CD14-positive monocyte (primary cell): ENCODE data around the gene SLMAP. TPM values are rescaled to one million over a fixed set of nuclear protein-coding genes. Genes with fewer than 3 reads are reported as not detected.

Source experiments
- DNase-seq, 3 donors: peaks; one replicate each; pipeline ENCODE4 v3.0.0-alpha.2; 2011 to 2022
- H2AFZ ChIP-seq: 2 replicates; pipeline ENCODE4 v1.6.0; 2012; ENCODE audit warnings: mild to moderate bottlenecking, low read depth, low read length, inconsistent platforms; ENCODE audit not compliant: insufficient read depth, poor library complexity, severe bottlenecking
- H3K27ac ChIP-seq, 2 donors: 1 replicate in 1 of 2; 2 replicates in 1 of 2; pipeline ENCODE4 v1.5.1; 2012 to 2013; ENCODE audit warnings: low read length in 2 of 2, control low read depth in 1 of 2, inconsistent platforms in 1 of 2, low read depth in 1 of 2, mild to moderate bottlenecking in 1 of 2
- H3K27me3 ChIP-seq, 2 donors: one replicate each; pipeline versions ENCODE4 v1.6.0 to v1.6.1; 2011 to 2013; ENCODE audit warnings: low read length in 2 of 2; ENCODE audit not compliant: control insufficient read depth in 2 of 2, insufficient read depth in 2 of 2
- H3K36me3 ChIP-seq, 2 donors: replicated peaks in 1 of 2; 1 replicate in 1 of 2; 2 replicates in 1 of 2; pipeline versions ENCODE4 v1.5.1 to v1.6.1; 2012 to 2013; ENCODE audit warnings: low read length in 2 of 2, control low read depth in 1 of 2, inconsistent platforms in 1 of 2, mild to moderate bottlenecking in 1 of 2; ENCODE audit not compliant: insufficient read depth in 2 of 2, control insufficient read depth in 1 of 2
- H3K4me1 ChIP-seq, 2 donors: 1 replicate in 1 of 2; 2 replicates in 1 of 2; pipeline versions ENCODE4 v1.5.1 to v1.6.1; 2012 to 2013; ENCODE audit warnings: low read length in 2 of 2, control low read depth in 1 of 2, inconsistent platforms in 1 of 2, mild to moderate bottlenecking in 1 of 2, moderate library complexity in 1 of 2; ENCODE audit not compliant: insufficient read depth in 2 of 2, control insufficient read depth in 1 of 2
- H3K4me2 ChIP-seq: replicated peaks from 2 replicates; pipeline ENCODE3; 2012; ENCODE audit warnings: low read length, moderate library complexity, mild to moderate bottlenecking; ENCODE audit not compliant: poor library complexity, severe bottlenecking; ENCODE audit errors: extremely low read depth
- H3K4me3 ChIP-seq, 3 experiments: fragments of 200-600 bp in 1 of 3; sonication (generic) in 1 of 3; replicated peaks in 1 of 3; 1 replicate in 2 of 3; 2 replicates in 1 of 3; pipeline ENCODE4 v1.5.1; 2011 to 2013; ENCODE audit warnings: low read length in 3 of 3, mild to moderate bottlenecking in 3 of 3, control low read depth in 2 of 3, low read depth in 2 of 3, inconsistent platforms in 1 of 3, moderate library complexity in 1 of 3
- H3K79me2 ChIP-seq: 2 replicates; pipeline ENCODE4 v1.6.0; 2012; ENCODE audit warnings: mild to moderate bottlenecking, control low read depth, inconsistent platforms, low read length, moderate library complexity; ENCODE audit not compliant: insufficient read depth
- H3K9ac ChIP-seq: 2 replicates; pipeline ENCODE4 v1.6.0; 2017; ENCODE audit warnings: low read length, mild to moderate bottlenecking; ENCODE audit not compliant: insufficient read depth, poor library complexity, severe bottlenecking
- H3K9me3 ChIP-seq, 2 donors: replicated peaks in 1 of 2; 1 replicate in 1 of 2; 2 replicates in 1 of 2; pipeline versions ENCODE4 v1.5.1 to v1.6.1; 2012 to 2013; ENCODE audit warnings: low read length in 2 of 2, control low read depth in 1 of 2; ENCODE audit not compliant: control insufficient read depth in 1 of 2, insufficient read depth in 1 of 2
- H4K20me1 ChIP-seq: 2 replicates; pipeline ENCODE4 v1.6.0; 2012; ENCODE audit warnings: mild to moderate bottlenecking, low read length, control low read depth, moderate library complexity; ENCODE audit not compliant: insufficient read depth
- H3K27ac Mint-ChIP-seq, 7 donors: one replicate each; pipeline ENCODE4 v1.8.0; 2020; ENCODE audit warnings: mild to moderate bottlenecking in 7 of 7, mixed read lengths in 7 of 7, moderate library complexity in 6 of 7, inconsistent platforms in 2 of 7
- H3K27me3 Mint-ChIP-seq, 3 donors: one replicate each; pipeline ENCODE4 v1.8.0; 2021 to 2022; ENCODE audit warnings: low read depth in 3 of 3, mild to moderate bottlenecking in 3 of 3, mixed read lengths in 3 of 3, moderate library complexity in 3 of 3, inconsistent platforms in 1 of 3
- H3K36me3 Mint-ChIP-seq, 2 donors: one replicate each; pipeline ENCODE4 v1.8.0; 2020; ENCODE audit warnings: mixed read lengths in 2 of 2, inconsistent platforms in 1 of 2, mild to moderate bottlenecking in 1 of 2
- H3K4me1 Mint-ChIP-seq: one replicate; pipeline ENCODE4 v1.8.0; 2020; ENCODE audit warnings: mild to moderate bottlenecking, mixed read lengths
- H3K4me3 Mint-ChIP-seq, 2 donors: one replicate each; pipeline ENCODE4 v1.8.0; 2020; ENCODE audit warnings: mild to moderate bottlenecking in 2 of 2, mixed read lengths in 2 of 2, moderate library complexity in 1 of 2
- H3K9me3 Mint-ChIP-seq, 7 donors: one replicate each; pipeline ENCODE4 v1.8.0; 2020 to 2022; ENCODE audit warnings: mixed read lengths in 7 of 7, mild to moderate bottlenecking in 6 of 7, moderate library complexity in 6 of 7, inconsistent platforms in 2 of 7
- CTCF ChIP-seq: fragments of 200-600 bp; IDR thresholded peaks from one replicate; pipeline ENCODE4 v1.8.0; 2022; ENCODE audit warnings: antibody characterized with exemption, mild to moderate bottlenecking
- WGBS: methylation state at CpG from one replicate; pipeline ENCODE4 v1.1.5; 2013; ENCODE audit warnings: missing lambda C conversion rate; ENCODE audit not compliant: insufficient coverage; 5-methylcytosine and 5-hydroxymethylcytosine counted together
- intact Hi-C, 2 donors: fragments of 100-400 bp; cut with micrococcal nuclease; formaldehyde crosslinking; loops; one replicate each; pipeline versions ENCODE4 v1.15.0 to v1.15.1; 2023
- polyA plus RNA-seq, 3 donors: library from polyadenylated mRNA; depleted of rRNA in 1 of 3; unstranded in 2 of 3; stranded (reverse) in 1 of 3; fragments of 300-500 nt in 2 of 3; fragments of >200 nt in 1 of 3; fragmentation: Illumina TruSeq in 2 of 3; gene quantifications; 1 replicate in 2 of 3; 2 replicates in 1 of 3; pipeline ENCODE4 v1.2.3, GENCODE V29; 2012 to 2021

The SLMAP gene
- polyA plus RNA-seq, 3 donors = 12.3 to 17.6 (median 16.1) TPM

GRCh38 chr3:57729334-57730045, 26.6 kb upstream of the SLMAP start:
- Histone ChIP-seq H3K36me3 (no peaks in the 10 kb centered on the region), H4K20me1 (no peaks in the 10 kb centered on the region), H3K79me2 (no peaks in the 10 kb centered on the region), H3K4me2 (peak overlapping the region; percentile 56), H2AFZ (peak overlapping the region; percentile 58), H3K4me1 (peaks cover 44 to 59% of the 10 kb centered on the region in 2 donors), H3K9me3 (no peaks in the 10 kb centered on the region), H3K9ac (no peak overlapping the region), H3K27ac (peak overlapping the region in 1 of 2 donors; percentile 61), H3K4me3 (peak overlapping the region in 2 of 3 experiments; percentile 10 to 53), H3K27me3 (no peaks in the 10 kb centered on the region)
- intact Hi-C loops = no loop called here
- H3K27me3 Mint-ChIP-seq = peaks cover 0 to 5% (median 0%) of the 10 kb centered on the region in 3 donors
- no peaks in the 10 kb centered on the region for H3K36me3 Mint-ChIP-seq
- DNase-seq = peak; percentile 26 to 61 (median 45)
- TF ChIP-seq CTCF = no peak
- peak overlapping the region; percentile 21 to 43 for H3K4me3 Mint-ChIP-seq
- H3K4me1 Mint-ChIP-seq = peaks cover 56% of the 10 kb centered on the region
- peak overlapping the region in 5 of 7 donors; percentile 18 to 74 (median 60) for H3K27ac Mint-ChIP-seq
- peaks cover 0 to 2% (median 0%) of the 10 kb centered on the region in 7 donors for H3K9me3 Mint-ChIP-seq
- WGBS = 0% methylated on average over 1 of the region's 11 CpGs

GRCh38 chr3:57730682-57731081, 25.4 kb upstream of the SLMAP start:
- Histone ChIP-seq H3K4me1 (peaks cover 44 to 59% of the 10 kb centered on the region in 2 donors), H3K27ac (no peak overlapping the region), H2AFZ (no peak overlapping the region), H3K9me3 (no peaks in the 10 kb centered on the region), H3K9ac (no peak overlapping the region), H3K36me3 (no peaks in the 10 kb centered on the region), H3K4me3 (no peak overlapping the region), H3K79me2 (no peaks in the 10 kb centered on the region), H3K4me2 (no peak overlapping the region), H3K27me3 (no peaks in the 10 kb centered on the region), H4K20me1 (no peaks in the 10 kb centered on the region)
- intact Hi-C loops = no loop called here
- Mint-ChIP-seq H3K9me3 (peaks cover 0 to 2% (median 0%) of the 10 kb centered on the region in 7 donors), H3K4me3 (no peak overlapping the region), H3K27me3 (peaks cover 0 to 3% (median 0%) of the 10 kb centered on the region in 3 donors), H3K4me1 (peaks cover 57% of the 10 kb centered on the region), H3K36me3 (no peaks in the 10 kb centered on the region), H3K27ac (peak overlapping the region in 1 of 7 donors; percentile 48)
- no peak for DNase-seq
- TF ChIP-seq CTCF = no peak
- no CpG with 5 or more reads among the region's 3 CpGs for WGBS
